Measurements from ENCODE around the gene GABARAP.

- TF ChIP-seq EZH2 (IDR thresholded peaks at IDR 0.05; ENCODE audit: insufficient read depth, poor library complexity, severe bottlenecking) (no peak), EZH2phosphoT487 (IDR thresholded peaks at IDR 0.05; ENCODE audit: insufficient read depth, low read depth) (no peak)
Observed at GRCh38 chr17:7280519-7281073, 38.3 kb upstream of the GABARAP start.
